ENCODE measurements around the gene IRX4.

DNA sequence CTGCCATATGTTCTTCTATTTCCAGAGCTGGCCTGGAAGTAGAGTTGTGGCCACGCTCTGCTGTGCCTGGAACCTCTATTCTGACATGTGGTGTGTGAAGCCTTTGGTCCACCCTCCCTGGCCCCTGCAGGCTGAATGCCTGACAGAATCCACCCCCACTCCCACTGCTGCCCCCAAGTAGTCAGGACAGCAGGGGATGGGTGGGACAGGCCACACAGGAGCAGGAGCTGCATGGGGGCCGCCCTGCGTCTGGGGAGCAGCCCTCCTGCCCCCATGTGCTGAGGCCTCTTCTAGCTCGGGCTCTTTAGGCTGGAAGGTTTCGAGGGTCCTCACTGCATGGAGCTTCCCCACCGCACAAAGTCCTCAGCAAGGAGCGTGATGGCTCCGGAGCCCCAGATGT lies 32.6 kb upstream of the IRX4 start:
- TF ChIP-seq POLR2AphosphoS5 (IDR thresholded peaks at IDR 0.05; ENCODE audit: insufficient read depth, low read depth, low read length) (no peak), EZH2 (IDR thresholded peaks at IDR 0.05; ENCODE audit: borderline replicate concordance, low read depth, low read length, severe bottlenecking) (no peak), POLR2A (IDR thresholded peaks at IDR 0.05; ENCODE audit: low read depth, low read length) (no peak), MYC (IDR thresholded peaks at IDR 0.05; ENCODE audit: low read depth, low read length) (no peak), JUN (IDR thresholded peaks at IDR 0.05; ENCODE audit: borderline replicate concordance, insufficient read depth, insufficient read length, low read depth) (no peak)
- TF ChIP-seq, protein P1, sequence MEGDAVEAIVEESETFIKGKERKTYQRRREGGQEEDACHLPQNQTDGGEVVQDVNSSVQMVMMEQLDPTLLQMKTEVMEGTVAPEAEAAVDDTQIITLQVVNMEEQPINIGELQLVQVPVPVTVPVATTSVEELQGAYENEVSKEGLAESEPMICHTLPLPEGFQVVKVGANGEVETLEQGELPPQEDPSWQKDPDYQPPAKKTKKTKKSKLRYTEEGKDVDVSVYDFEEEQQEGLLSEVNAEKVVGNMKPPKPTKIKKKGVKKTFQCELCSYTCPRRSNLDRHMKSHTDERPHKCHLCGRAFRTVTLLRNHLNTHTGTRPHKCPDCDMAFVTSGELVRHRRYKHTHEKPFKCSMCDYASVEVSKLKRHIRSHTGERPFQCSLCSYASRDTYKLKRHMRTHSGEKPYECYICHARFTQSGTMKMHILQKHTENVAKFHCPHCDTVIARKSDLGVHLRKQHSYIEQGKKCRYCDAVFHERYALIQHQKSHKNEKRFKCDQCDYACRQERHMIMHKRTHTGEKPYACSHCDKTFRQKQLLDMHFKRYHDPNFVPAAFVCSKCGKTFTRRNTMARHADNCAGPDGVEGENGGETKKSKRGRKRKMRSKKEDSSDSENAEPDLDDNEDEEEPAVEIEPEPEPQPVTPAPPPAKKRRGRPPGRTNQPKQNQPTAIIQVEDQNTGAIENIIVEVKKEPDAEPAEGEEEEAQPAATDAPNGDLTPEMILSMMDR (IDR thresholded peaks at IDR 0.05; ENCODE audit: extremely low read depth in 1 of 2, insufficient read depth in 1 of 2, low read depth in 1 of 2, low read length in 2 of 2): no peak
- TF ChIP-seq, protein P2, sequence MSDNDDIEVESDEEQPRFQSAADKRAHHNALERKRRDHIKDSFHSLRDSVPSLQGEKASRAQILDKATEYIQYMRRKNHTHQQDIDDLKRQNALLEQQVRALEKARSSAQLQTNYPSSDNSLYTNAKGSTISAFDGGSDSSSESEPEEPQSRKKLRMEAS (IDR thresholded peaks at IDR 0.05; ENCODE audit: insufficient read depth, insufficient read length): no peak
